A549 (cell line): ENCODE data around the gene LILRA1. TPM values are rescaled to one million over a fixed set of nuclear protein-coding genes. Genes with fewer than 3 reads are reported as not detected.
"Not testable (repeated sequence)": the region's sequence is repeated elsewhere in the genome, so short reads cannot be mapped to it uniquely, and the experiment has no call there.

Experiments
- ATAC-seq, 2 experiments: fragments of 200-7000 bp in 1 of 2; fragments of >200 bp in 1 of 2; cut with Nextera tagmentation in 1 of 2; cut with Tn5 transposase in 1 of 2; 3 replicates each; pipeline versions ENCODE4 v1.8.0 to v1.9.1; 2018 to 2020; ENCODE audit warnings: mild to moderate bottlenecking in 1 of 2, moderate library complexity in 1 of 2
- CTCF ChIA-PET: fragments of 300-600 bp; sonication (Branson Sonifier 250); formaldehyde crosslinking; extraction: SDS; loops from one replicate; lab custom pipeline; 2021; ENCODE audit warnings: antibody characterized with exemption, inconsistent platforms; lab: Yijun Ruan, JAX
- POLR2A ChIA-PET: fragments of 350-600 bp; formaldehyde crosslinking; extraction: SDS; loops from one replicate; lab custom pipeline; 2021; ENCODE audit warnings: antibody characterized with exemption, inconsistent platforms; lab: Yijun Ruan, JAX
- DNase-seq, 2 experiments: peaks; one replicate each; pipeline versions ENCODE4 v3.0.0 to v3.0.0-alpha.2; 2011 to 2016; ENCODE audit warnings: low read depth in 1 of 2, low spot score in 1 of 2
- FAIRE-seq: peaks from 2 replicates; lab custom pipeline; 2011; peaks lifted over from hg19 to GRCh38; lab: Jason Lieb, UNC
- H3K27ac ChIP-seq, 2 experiments: fragments of >200 bp; sonication (Bioruptor Twin); formaldehyde crosslinking; 3 replicates each; pipeline ENCODE4 v1.5.1; 2016 to 2017
- H3K4me1 ChIP-seq: fragments of >200 bp; sonication (Bioruptor Twin); formaldehyde crosslinking; 3 replicates; pipeline ENCODE4 v1.6.1; 2016
- H3K4me2 ChIP-seq: fragments of >200 bp; sonication (Bioruptor Twin); formaldehyde crosslinking; 3 replicates; pipeline ENCODE4 v1.6.1; 2016
- H3K4me3 ChIP-seq: fragments of >200 bp; sonication (Bioruptor Twin); formaldehyde crosslinking; 3 replicates; pipeline ENCODE4 v1.5.1; 2016
- H3K9me3 ChIP-seq: fragments of >200 bp; sonication (Bioruptor Twin); formaldehyde crosslinking; 3 replicates; pipeline ENCODE4 v1.6.1; 2016
- CBX8 ChIP-seq: fragments of 200-600 bp; sonication (generic); IDR thresholded peaks from 2 replicates; pipeline ENCODE4 v1.6.1; 2016
- CEBPB ChIP-seq, 2 experiments: fragments of >200 bp in 1 of 2; sonication (Bioruptor Twin) in 1 of 2; formaldehyde crosslinking in 1 of 2; IDR thresholded peaks; 2 replicates each; pipeline ENCODE4 v1.6.1; 2012 to 2016
- HDAC2 ChIP-seq: fragments of 200-600 bp; sonication (generic); IDR thresholded peaks from 2 replicates; pipeline ENCODE4 v1.6.1; 2016
- HOXB5 ChIP-seq: fragments of 250-450 bp; sonication (Bioruptor Pico); IDR thresholded peaks from 2 replicates; pipeline ENCODE4 v1.5.0; 2020; ENCODE audit warnings: mild to moderate bottlenecking, moderate library complexity
- MYC ChIP-seq: IDR thresholded peaks from 2 replicates; pipeline ENCODE4 v1.6.1; 2012; ENCODE audit warnings: mild to moderate bottlenecking, inconsistent platforms, low read length, improper control_type of control experiment, borderline replicate concordance
- RAD21 ChIP-seq, 2 experiments: fragments of >200 bp in 1 of 2; sonication (Bioruptor Twin) in 1 of 2; formaldehyde crosslinking in 1 of 2; IDR thresholded peaks in 1 of 2; conservative IDR thresholded peaks in 1 of 2; 2 replicates in 1 of 2; 3 replicates in 1 of 2; pipeline ENCODE4 v1.6.1; 2012 to 2018; ENCODE audit warnings: inconsistent platforms in 1 of 2
- RNF2 ChIP-seq: fragments of 200-600 bp; sonication (generic); IDR thresholded peaks from 2 replicates; pipeline ENCODE4 v1.6.1; 2016; ENCODE audit warnings: low read depth, mild to moderate bottlenecking, antibody characterized with exemption, moderate library complexity, borderline replicate concordance
- SMC3 ChIP-seq: fragments of >200 bp; sonication (Bioruptor Twin); formaldehyde crosslinking; IDR thresholded peaks from 3 replicates; pipeline ENCODE4 v1.6.1; 2018; ENCODE audit warnings: inconsistent platforms
- WGBS: methylation state at CpG from one replicate; pipeline ENCODE4 v1.1.6; 2017; ENCODE audit errors: missing lambda C conversion rate; 5-methylcytosine and 5-hydroxymethylcytosine counted together
- polyA plus RNA-seq, 4 experiments: library from polyadenylated mRNA; depleted of rRNA in 3 of 4; stranded (reverse); fragments of >200 nt; fragmentation: RNase III in 1 of 4; extraction: RNeasy Plus Mini Kit Qiagen cat#74134 plus additional on column Dnase treatment in 1 of 4; gene quantifications; 2 replicates in 3 of 4; 3 replicates in 1 of 4; pipeline ENCODE4 v1.2.3, GENCODE V29; 2011 to 2017
- TF ChIP-seq, protein P1 (sequence below): fragments of 450-650 bp; IDR thresholded peaks from 2 replicates; pipeline ENCODE4 v1.6.1; 2014; ENCODE audit warnings: antibody characterized with exemption
- TF ChIP-seq, protein P2 (sequence below): fragments of >200 bp; sonication (Bioruptor Twin); formaldehyde crosslinking; IDR thresholded peaks from 3 replicates; pipeline ENCODE4 v1.5.1; 2016
- TF ChIP-seq, protein P3 (sequence below): fragments of 150-350 bp; IDR thresholded peaks from 2 replicates; pipeline ENCODE4 v1.6.1; 2014; ENCODE audit warnings: low read depth, mild to moderate bottlenecking, low read length
- TF ChIP-seq, protein P4 (sequence below): fragments of 250-450 bp; sonication (Bioruptor Pico); IDR thresholded peaks from 2 replicates; pipeline ENCODE4 v1.5.0; 2021; ENCODE audit warnings: mild to moderate bottlenecking, moderate library complexity, borderline replicate concordance
- TF ChIP-seq, protein P5 (sequence below): fragments of 200-600 bp; sonication (generic); IDR thresholded peaks from 2 replicates; pipeline ENCODE4 v1.6.1; 2016; ENCODE audit warnings: antibody characterized with exemption, mild to moderate bottlenecking, moderate library complexity

Gene LILRA1
- polyA plus RNA-seq, 2 of the 4 experiments (the other 2 are of a cell fraction) = not detected

DNA sequence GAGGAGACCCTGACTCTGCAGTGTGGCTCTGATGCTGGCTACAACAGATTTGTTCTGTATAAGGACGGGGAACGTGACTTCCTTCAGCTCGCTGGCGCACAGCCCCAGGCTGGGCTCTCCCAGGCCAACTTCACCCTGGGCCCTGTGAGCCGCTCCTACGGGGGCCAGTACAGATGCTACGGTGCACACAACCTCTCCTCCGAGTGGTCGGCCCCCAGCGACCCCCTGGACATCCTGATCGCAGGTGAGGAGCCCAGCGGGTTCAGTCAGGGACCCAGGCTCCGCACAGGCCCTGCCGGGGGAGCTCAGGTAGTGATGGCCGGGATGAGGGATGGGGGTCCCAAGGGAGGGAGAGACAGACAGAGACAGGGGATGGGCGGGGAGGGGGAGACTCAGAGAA, 39.1 kb downstream of the LILRA1 start:
- FAIRE-seq, H3K27ac ChIP-seq, H3K4me1 ChIP-seq, H3K9me3 ChIP-seq, H3K4me2 ChIP-seq, DNase-seq, POLR2A ChIA-PET, H3K4me3 ChIP-seq, ATAC-seq: not testable (repeated sequence)
- CTCF ChIA-PET = interaction anchor here (1.1 to 1.6 kb wide), 3 partner anchors 12 to 42 kb away, joined by 3 to 4 read pairs (median 4); no protein-coding TSS in a partner anchor
- 12% methylated on average over 3 of the region's 16 CpGs for WGBS

DNA sequence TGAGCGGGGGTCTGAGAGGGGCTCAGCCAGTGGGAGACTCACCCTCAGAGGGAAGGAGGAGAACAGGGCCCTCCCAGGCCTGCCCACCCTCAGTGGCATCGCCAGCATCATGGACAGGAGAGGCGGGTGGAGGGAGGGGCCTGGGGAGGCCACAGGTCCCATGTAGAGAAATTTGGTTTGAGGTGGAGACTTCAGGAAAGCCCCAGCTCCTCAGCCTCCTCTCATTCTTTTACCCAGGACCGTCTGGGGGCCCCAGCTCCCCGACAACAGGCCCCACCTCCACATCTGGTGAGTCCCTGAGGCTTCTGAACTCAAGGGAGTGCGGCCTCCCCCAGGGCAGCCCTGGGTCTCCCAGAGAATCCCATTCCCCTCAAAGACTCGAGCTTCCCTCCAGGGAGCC, 40.0 kb downstream of the LILRA1 start:
- POLR2A ChIA-PET = no interaction called here
- TF ChIP-seq HDAC2 (no peak), RNF2 (no peak), SMC3 (no peak), MYC (no peak), CBX8 (no peak), RAD21 (conservative IDR thresholded peaks at IDR 0.05 in 1 of 2, IDR thresholded peaks at IDR 0.05 in 1 of 2) (no peak), HOXB5 (CRISPR knock-in tag) (no peak), CEBPB (IDR thresholded peaks at IDR 0.05) (no peak)
- TF ChIP-seq, protein P1, sequence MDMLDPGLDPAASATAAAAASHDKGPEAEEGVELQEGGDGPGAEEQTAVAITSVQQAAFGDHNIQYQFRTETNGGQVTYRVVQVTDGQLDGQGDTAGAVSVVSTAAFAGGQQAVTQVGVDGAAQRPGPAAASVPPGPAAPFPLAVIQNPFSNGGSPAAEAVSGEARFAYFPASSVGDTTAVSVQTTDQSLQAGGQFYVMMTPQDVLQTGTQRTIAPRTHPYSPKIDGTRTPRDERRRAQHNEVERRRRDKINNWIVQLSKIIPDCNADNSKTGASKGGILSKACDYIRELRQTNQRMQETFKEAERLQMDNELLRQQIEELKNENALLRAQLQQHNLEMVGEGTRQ = no peak
- TF ChIP-seq, protein P2, sequence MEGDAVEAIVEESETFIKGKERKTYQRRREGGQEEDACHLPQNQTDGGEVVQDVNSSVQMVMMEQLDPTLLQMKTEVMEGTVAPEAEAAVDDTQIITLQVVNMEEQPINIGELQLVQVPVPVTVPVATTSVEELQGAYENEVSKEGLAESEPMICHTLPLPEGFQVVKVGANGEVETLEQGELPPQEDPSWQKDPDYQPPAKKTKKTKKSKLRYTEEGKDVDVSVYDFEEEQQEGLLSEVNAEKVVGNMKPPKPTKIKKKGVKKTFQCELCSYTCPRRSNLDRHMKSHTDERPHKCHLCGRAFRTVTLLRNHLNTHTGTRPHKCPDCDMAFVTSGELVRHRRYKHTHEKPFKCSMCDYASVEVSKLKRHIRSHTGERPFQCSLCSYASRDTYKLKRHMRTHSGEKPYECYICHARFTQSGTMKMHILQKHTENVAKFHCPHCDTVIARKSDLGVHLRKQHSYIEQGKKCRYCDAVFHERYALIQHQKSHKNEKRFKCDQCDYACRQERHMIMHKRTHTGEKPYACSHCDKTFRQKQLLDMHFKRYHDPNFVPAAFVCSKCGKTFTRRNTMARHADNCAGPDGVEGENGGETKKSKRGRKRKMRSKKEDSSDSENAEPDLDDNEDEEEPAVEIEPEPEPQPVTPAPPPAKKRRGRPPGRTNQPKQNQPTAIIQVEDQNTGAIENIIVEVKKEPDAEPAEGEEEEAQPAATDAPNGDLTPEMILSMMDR = no peak
- TF ChIP-seq, protein P3, sequence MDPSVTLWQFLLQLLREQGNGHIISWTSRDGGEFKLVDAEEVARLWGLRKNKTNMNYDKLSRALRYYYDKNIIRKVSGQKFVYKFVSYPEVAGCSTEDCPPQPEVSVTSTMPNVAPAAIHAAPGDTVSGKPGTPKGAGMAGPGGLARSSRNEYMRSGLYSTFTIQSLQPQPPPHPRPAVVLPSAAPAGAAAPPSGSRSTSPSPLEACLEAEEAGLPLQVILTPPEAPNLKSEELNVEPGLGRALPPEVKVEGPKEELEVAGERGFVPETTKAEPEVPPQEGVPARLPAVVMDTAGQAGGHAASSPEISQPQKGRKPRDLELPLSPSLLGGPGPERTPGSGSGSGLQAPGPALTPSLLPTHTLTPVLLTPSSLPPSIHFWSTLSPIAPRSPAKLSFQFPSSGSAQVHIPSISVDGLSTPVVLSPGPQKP = no peak
- TF ChIP-seq, protein P4, sequence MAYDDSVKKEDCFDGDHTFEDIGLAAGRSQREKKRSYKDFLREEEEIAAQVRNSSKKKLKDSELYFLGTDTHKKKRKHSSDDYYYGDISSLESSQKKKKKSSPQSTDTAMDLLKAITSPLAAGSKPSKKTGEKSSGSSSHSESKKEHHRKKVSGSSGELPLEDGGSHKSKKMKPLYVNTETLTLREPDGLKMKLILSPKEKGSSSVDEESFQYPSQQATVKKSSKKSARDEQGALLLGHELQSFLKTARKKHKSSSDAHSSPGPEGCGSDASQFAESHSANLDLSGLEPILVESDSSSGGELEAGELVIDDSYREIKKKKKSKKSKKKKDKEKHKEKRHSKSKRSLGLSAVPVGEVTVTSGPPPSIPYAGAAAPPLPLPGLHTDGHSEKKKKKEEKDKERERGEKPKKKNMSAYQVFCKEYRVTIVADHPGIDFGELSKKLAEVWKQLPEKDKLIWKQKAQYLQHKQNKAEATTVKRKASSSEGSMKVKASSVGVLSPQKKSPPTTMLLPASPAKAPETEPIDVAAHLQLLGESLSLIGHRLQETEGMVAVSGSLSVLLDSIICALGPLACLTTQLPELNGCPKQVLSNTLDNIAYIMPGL (CRISPR knock-in tag) = no peak
- TF ChIP-seq, protein P5, sequence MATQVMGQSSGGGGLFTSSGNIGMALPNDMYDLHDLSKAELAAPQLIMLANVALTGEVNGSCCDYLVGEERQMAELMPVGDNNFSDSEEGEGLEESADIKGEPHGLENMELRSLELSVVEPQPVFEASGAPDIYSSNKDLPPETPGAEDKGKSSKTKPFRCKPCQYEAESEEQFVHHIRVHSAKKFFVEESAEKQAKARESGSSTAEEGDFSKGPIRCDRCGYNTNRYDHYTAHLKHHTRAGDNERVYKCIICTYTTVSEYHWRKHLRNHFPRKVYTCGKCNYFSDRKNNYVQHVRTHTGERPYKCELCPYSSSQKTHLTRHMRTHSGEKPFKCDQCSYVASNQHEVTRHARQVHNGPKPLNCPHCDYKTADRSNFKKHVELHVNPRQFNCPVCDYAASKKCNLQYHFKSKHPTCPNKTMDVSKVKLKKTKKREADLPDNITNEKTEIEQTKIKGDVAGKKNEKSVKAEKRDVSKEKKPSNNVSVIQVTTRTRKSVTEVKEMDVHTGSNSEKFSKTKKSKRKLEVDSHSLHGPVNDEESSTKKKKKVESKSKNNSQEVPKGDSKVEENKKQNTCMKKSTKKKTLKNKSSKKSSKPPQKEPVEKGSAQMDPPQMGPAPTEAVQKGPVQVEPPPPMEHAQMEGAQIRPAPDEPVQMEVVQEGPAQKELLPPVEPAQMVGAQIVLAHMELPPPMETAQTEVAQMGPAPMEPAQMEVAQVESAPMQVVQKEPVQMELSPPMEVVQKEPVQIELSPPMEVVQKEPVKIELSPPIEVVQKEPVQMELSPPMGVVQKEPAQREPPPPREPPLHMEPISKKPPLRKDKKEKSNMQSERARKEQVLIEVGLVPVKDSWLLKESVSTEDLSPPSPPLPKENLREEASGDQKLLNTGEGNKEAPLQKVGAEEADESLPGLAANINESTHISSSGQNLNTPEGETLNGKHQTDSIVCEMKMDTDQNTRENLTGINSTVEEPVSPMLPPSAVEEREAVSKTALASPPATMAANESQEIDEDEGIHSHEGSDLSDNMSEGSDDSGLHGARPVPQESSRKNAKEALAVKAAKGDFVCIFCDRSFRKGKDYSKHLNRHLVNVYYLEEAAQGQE = no peak
- WGBS = 3% methylated on average over 5 of the region's 7 CpGs
- no peak for ATAC-seq
- Histone ChIP-seq H3K4me1 (no peaks in the 10 kb centered on the region), H3K4me3 (no peak overlapping the region), H3K9me3 (no peaks in the 10 kb centered on the region), H3K27ac (no peak overlapping the region), H3K4me2 (no peak overlapping the region)
- no peak for DNase-seq
- CTCF ChIA-PET = interaction anchor here (1.4 to 1.6 kb wide), 2 partner anchors 13 to 41 kb away, joined by 3 to 4 read pairs; no protein-coding TSS in a partner anchor
- no peak for FAIRE-seq

DNA sequence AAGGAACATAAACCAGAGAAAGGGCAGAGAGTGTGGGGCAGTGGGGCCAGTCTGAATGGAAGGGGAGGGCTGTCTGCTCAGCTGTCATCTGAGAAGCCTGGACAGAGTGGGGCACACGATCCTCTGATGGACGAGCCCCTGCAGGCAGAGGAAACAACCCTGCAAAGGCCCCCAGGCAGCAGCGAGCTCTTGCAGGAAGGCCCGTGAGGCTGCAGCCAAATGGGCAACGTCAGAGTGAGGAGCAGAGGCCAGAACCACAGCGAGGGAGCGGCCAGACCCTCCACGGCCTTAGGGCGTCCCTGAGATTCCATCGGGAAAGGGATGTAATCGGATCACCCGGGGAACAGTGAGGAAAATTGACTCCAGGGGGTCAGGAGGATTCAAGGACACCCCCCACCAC, 42.6 kb downstream of the LILRA1 start:
- POLR2A ChIA-PET, ATAC-seq, CTCF ChIA-PET, H3K27ac ChIP-seq, H3K9me3 ChIP-seq, DNase-seq, H3K4me3 ChIP-seq, H3K4me1 ChIP-seq, H3K4me2 ChIP-seq, FAIRE-seq: not testable (repeated sequence)
- WGBS = 8% methylated on average over 12 of the region's 12 CpGs
